ENCODE data around the gene DMD.

DNA sequence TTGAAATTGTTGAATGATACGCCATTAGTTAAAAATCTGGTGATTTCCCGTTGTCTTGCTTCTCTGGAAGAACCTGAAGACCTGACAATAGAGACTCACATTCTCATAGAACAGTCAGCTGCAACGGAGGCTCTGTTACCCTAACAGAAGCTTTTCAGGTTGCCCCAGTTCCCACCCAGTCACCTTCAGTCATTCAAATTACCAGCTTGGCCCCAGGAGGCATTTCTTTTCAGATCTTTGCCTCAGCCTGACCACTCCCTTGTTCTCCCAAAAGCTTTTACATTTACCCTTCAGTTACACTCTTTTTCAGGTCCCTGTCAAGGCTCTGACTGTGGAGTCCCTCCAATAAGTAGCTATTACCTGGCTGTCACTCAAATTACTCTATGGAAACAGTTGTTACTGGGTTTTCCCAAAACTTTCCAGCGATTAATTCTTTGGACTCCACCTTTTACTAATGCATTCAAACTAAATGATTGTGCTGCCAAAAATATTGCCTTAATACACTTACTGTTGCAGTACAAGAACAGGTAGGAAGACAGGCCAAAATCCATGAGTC lies 1977.3 kb downstream of the DMD start:
- TF ChIP-seq, protein P1, sequence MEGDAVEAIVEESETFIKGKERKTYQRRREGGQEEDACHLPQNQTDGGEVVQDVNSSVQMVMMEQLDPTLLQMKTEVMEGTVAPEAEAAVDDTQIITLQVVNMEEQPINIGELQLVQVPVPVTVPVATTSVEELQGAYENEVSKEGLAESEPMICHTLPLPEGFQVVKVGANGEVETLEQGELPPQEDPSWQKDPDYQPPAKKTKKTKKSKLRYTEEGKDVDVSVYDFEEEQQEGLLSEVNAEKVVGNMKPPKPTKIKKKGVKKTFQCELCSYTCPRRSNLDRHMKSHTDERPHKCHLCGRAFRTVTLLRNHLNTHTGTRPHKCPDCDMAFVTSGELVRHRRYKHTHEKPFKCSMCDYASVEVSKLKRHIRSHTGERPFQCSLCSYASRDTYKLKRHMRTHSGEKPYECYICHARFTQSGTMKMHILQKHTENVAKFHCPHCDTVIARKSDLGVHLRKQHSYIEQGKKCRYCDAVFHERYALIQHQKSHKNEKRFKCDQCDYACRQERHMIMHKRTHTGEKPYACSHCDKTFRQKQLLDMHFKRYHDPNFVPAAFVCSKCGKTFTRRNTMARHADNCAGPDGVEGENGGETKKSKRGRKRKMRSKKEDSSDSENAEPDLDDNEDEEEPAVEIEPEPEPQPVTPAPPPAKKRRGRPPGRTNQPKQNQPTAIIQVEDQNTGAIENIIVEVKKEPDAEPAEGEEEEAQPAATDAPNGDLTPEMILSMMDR (IDR thresholded peaks at IDR 0.05; ENCODE audit: low read depth, low read length) = no peak
- TF ChIP-seq POLR2A (IDR thresholded peaks at IDR 0.05; ENCODE audit: extremely low read depth, insufficient read length) (no peak), MYC (IDR thresholded peaks at IDR 0.05; ENCODE audit: low read depth, low read length) (no peak)
- TF ChIP-seq, protein P2, sequence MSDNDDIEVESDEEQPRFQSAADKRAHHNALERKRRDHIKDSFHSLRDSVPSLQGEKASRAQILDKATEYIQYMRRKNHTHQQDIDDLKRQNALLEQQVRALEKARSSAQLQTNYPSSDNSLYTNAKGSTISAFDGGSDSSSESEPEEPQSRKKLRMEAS (IDR thresholded peaks at IDR 0.05; ENCODE audit: low read depth, low read length) = no peak

Measured in NB4 (cell line).